PC-3 (cell line): Measurements from ENCODE around the gene C10orf95. TPM values are rescaled to one million over a fixed set of nuclear protein-coding genes. Genes with fewer than 3 reads are reported as not detected.

Experiments used
- ATAC-seq: fragments of 200-7000 bp; cut with Tn5 transposase; 2 replicates; pipeline ENCODE4 v1.9.1; 2020; ENCODE audit warnings: mild to moderate bottlenecking, moderate library complexity
- BruUV-seq: library from RNA; stranded (reverse); fragments of 400-500 nt; replicated peaks from 2 replicates; lab custom pipeline; 2021; lab: Mats Ljungman, UMichigan
- CTCF ChIA-PET: fragments of 300-600 bp; sonication (Branson Sonifier 250); formaldehyde crosslinking; loops from one replicate; lab custom pipeline; 2022; ENCODE audit warnings: antibody characterized with exemption; lab: Charles Lee
- POLR2A ChIA-PET: fragments of 300-600 bp; sonication (Branson Sonifier 250); formaldehyde crosslinking; loops from one replicate; lab custom pipeline; 2022; ENCODE audit warnings: antibody characterized with exemption; ENCODE audit not compliant: unreplicated experiment; lab: Charles Lee
- DNase-seq: peaks from one replicate; pipeline ENCODE4 v3.0.0-alpha.2; 2015
- H2AFZ ChIP-seq: fragments of 300-600 bp; sonication (generic); 2 replicates; pipeline ENCODE4 v1.6.0; 2016; ENCODE audit warnings: antibody characterized with exemption, low read length
- H3F3A ChIP-seq: fragments of 300-600 bp; sonication (generic); one replicate; pipeline ENCODE4 v1.6.0; 2017; ENCODE audit warnings: antibody characterized with exemption, low read length, control low read depth, mild to moderate bottlenecking; ENCODE audit not compliant: unreplicated experiment
- H3K27ac ChIP-seq: fragments of 300-600 bp; sonication (generic); 2 replicates; pipeline ENCODE4 v1.5.1; 2016; ENCODE audit warnings: mild to moderate bottlenecking, low read length
- H3K27me3 ChIP-seq: fragments of 300-600 bp; sonication (generic); 2 replicates; pipeline ENCODE4 v1.6.1; 2016; ENCODE audit warnings: low read length, mixed read lengths
- H3K36me3 ChIP-seq: fragments of 300-600 bp; sonication (generic); 2 replicates; pipeline ENCODE4 v1.6.1; 2016; ENCODE audit warnings: low read depth, mixed run types, low read length, mixed read lengths
- H3K4me1 ChIP-seq: fragments of 300-600 bp; sonication (generic); 2 replicates; pipeline ENCODE4 v1.5.1; 2016; ENCODE audit warnings: low read length; ENCODE audit not compliant: insufficient read depth
- H3K4me2 ChIP-seq: fragments of 300-600 bp; sonication (generic); 2 replicates; pipeline ENCODE4 v1.6.0; 2016; ENCODE audit warnings: low read length
- H3K4me3 ChIP-seq: fragments of 300-600 bp; sonication (generic); 2 replicates; pipeline ENCODE4 v1.5.1; 2016; ENCODE audit warnings: mild to moderate bottlenecking, low read length, mixed read lengths
- H3K79me2 ChIP-seq: fragments of 300-600 bp; sonication (generic); 2 replicates; pipeline ENCODE4 v1.6.1; 2017; ENCODE audit warnings: low read length, mixed read lengths
- H3K9ac ChIP-seq: fragments of 300-600 bp; sonication (generic); 2 replicates; pipeline ENCODE4 v1.6.0; 2016; ENCODE audit warnings: mild to moderate bottlenecking, low read length
- H3K9me2 ChIP-seq: fragments of 300-600 bp; sonication (generic); replicated peaks from 2 replicates; pipeline ENCODE4 v1.6.1; 2016; ENCODE audit warnings: mixed run types, low read length, mixed read lengths
- H3K9me3 ChIP-seq: fragments of 300-600 bp; sonication (generic); 2 replicates; pipeline ENCODE4 v1.6.1; 2016; ENCODE audit warnings: low read length, mixed read lengths
- H4K20me1 ChIP-seq: fragments of 300-600 bp; sonication (generic); 2 replicates; pipeline ENCODE4 v1.6.1; 2016; ENCODE audit warnings: low read length, mixed read lengths
- CTCF ChIP-seq: fragments of 300-600 bp; sonication (generic); conservative IDR thresholded peaks from 2 replicates; pipeline ENCODE4 v1.5.1; 2017; ENCODE audit warnings: antibody characterized with exemption, low read depth, mild to moderate bottlenecking, low read length
- EZH2 ChIP-seq: fragments of 300-600 bp; sonication (generic); IDR thresholded peaks from one replicate; pipeline ENCODE4 v1.6.1; 2017; ENCODE audit warnings: antibody characterized with exemption, mild to moderate bottlenecking, low read length; ENCODE audit not compliant: unreplicated experiment
- EZH2phosphoT487 ChIP-seq: fragments of 300-600 bp; sonication (generic); IDR thresholded peaks from 2 replicates; pipeline ENCODE4 v1.6.1; 2018; ENCODE audit warnings: mild to moderate bottlenecking, antibody characterized with exemption, low read length, borderline replicate concordance
- intact Hi-C: fragments of 100-400 bp; cut with micrococcal nuclease; formaldehyde crosslinking; loops from 2 replicates; pipeline ENCODE4 v1.9.0; 2023
- total RNA-seq: library from RNA; depleted of rRNA; stranded (reverse); fragments of >200 nt; gene quantifications from 2 replicates; pipeline ENCODE4 v1.2.3, GENCODE V29; 2014

Gene C10orf95
- total RNA-seq, 1 experiment from 2014 or later = 1.9 TPM

DNA sequence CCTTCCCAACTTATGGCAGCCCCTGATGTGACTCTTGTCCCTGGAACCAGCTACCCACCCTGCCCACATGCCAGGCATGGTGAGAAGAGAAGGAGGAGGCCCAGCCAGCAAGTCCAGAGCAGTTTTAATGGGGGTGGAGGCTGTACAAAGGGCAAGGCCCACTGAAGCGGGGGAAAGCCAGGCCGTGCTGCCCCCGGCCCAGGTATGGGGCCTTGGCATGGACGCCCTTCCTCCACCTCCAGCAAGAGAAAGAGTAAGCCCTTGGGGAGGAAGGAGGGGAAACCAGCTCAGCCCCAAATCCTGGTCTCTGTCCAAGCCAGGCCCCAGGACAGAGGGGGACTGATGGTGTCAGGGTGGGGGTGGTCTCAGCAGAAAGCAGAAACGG lies 48.8 kb downstream of the C10orf95 start:
- CTCF ChIA-PET = no interaction called here

GRCh38 chr10:102401735-102402511 lies 49.4 kb downstream of the C10orf95 start:
- POLR2A ChIA-PET = no interaction called here
- Histone ChIP-seq H3K36me3 (no peaks in the 10 kb centered on the region; the same call in 1 of the 2 replicates), H3K9ac (no peak overlapping the region), H2AFZ (no peak overlapping the region), H3K79me2 (peaks cover 3% of the 10 kb centered on the region), H4K20me1 (no peaks in the 10 kb centered on the region), H3K9me2 (no peaks in the 10 kb centered on the region), H3F3A (no peaks in the 10 kb centered on the region), H3K9me3 (no peaks in the 10 kb centered on the region), H3K27ac (no peak overlapping the region), H3K4me1 (peaks cover 23% of the 10 kb centered on the region), H3K4me2 (peak overlapping the region; percentile 23; the same call in 1 of the 2 replicates), H3K27me3 (no peaks in the 10 kb centered on the region), H3K4me3 (no peak overlapping the region)
- ATAC-seq (peak; percentile 64), DNase-seq (peak; percentile 80)
- no TSS peak for BruUV-seq
- CTCF ChIA-PET = no interaction called here
- TF ChIP-seq EZH2phosphoT487 = no peak
- no peak for TF ChIP-seq EZH2
- intact Hi-C loops = no loop called here

More for the DNA sequence above, 48.8 kb downstream of the C10orf95 start:
- Histone ChIP-seq H4K20me1 (no peaks in the 10 kb centered on the region), H3K4me3 (no peak overlapping the region), H3K79me2 (no peaks in the 10 kb centered on the region), H3K9me3 (no peaks in the 10 kb centered on the region), H3K27me3 (no peaks in the 10 kb centered on the region), H3K9me2 (no peaks in the 10 kb centered on the region), H3K9ac (no peak overlapping the region), H3K4me1 (peaks cover 23% of the 10 kb centered on the region), H2AFZ (no peak overlapping the region), H3K36me3 (no peaks in the 10 kb centered on the region; the same call in 1 of the 2 replicates), H3K4me2 (no peak overlapping the region), H3F3A (no peaks in the 10 kb centered on the region), H3K27ac (no peak overlapping the region)
- no peak for TF ChIP-seq EZH2phosphoT487
- TF ChIP-seq CTCF = no peak
- ATAC-seq (no peak), DNase-seq (no peak)
- POLR2A ChIA-PET = no interaction called here
- BruUV-seq = no TSS peak
- intact Hi-C loops = no loop called here

GRCh38 chr10:102401342-102401654 lies 50.0 kb downstream of the C10orf95 start:
- Histone ChIP-seq H3K79me2 (peaks cover 9% of the 10 kb centered on the region), H3K4me3 (no peak overlapping the region), H3K27ac (no peak overlapping the region), H3K36me3 (no peaks in the 10 kb centered on the region; the same call in 1 of the 2 replicates), H3K4me1 (peaks cover 29% of the 10 kb centered on the region), H4K20me1 (no peaks in the 10 kb centered on the region), H3K9me3 (no peaks in the 10 kb centered on the region), H3K27me3 (no peaks in the 10 kb centered on the region), H3F3A (no peaks in the 10 kb centered on the region), H3K4me2 (peak overlapping the region; percentile 23; the same call in 1 of the 2 replicates), H2AFZ (no peak overlapping the region), H3K9ac (no peak overlapping the region), H3K9me2 (no peaks in the 10 kb centered on the region)
- BruUV-seq = no TSS peak
- ATAC-seq = no peak
- ChIA-PET CTCF (no interaction called here), POLR2A (no interaction called here)
- intact Hi-C loops = no loop called here
- no peak for DNase-seq
- TF ChIP-seq CTCF = no peak
